HL-60 (cell line): ENCODE results near the gene COQ2.

Experiments used
- GABPA ChIP-seq: IDR thresholded peaks from 2 replicates; pipeline ENCODE4 v1.6.1; 2012; ENCODE audit warnings: low read depth
- POLR2AphosphoS5 ChIP-seq: IDR thresholded peaks from 2 replicates; pipeline ENCODE4 v1.6.1; 2012; ENCODE audit warnings: low read depth
- SPI1 ChIP-seq: IDR thresholded peaks from 2 replicates; pipeline ENCODE4 v1.6.1; 2012; ENCODE audit warnings: low read depth, mild to moderate bottlenecking, borderline replicate concordance
- TF ChIP-seq, protein P1 (sequence below): IDR thresholded peaks from 2 replicates; pipeline ENCODE4 v1.6.1; 2012; ENCODE audit warnings: low read depth; ENCODE audit not compliant: insufficient replicate concordance
- TF ChIP-seq, protein P2 (sequence below): IDR thresholded peaks from one replicate; pipeline ENCODE4 v1.5.1; 2011; ENCODE audit warnings: low read length, control low read depth, inconsistent platforms; ENCODE audit not compliant: insufficient read depth

DNA sequence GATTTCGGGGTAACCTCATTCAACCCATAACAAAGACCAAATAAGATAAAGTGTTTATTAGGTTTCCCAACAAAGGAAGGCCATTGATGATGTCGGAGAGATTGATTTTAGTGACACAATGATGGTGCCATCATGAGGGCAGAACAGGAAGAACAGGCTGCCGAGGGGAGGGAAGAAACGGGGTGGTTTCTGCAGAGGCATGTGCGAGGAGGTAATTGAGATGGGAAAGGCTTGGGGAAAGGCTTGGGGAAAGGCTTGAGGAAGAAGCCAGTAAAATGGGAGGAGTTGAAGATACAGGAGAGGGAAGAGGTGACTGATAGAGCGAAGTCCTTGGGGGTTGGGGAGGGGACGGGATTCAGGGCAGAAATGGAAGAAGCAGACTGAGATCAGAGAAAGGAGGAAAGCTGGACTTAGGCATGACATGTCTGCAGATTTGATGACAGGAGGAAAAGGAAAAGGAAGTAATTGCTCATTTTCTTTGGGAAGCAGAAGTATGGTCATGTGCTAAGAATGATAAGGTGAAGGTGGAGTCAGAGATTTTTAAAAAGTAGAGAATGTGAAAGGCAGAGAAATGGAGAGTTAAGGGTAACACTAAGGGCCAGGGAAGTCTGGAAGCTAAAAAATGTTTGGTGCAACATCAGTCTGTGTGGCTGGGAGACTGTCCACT is 44.1 kb upstream of the COQ2 start:
- TF ChIP-seq, protein P1, sequence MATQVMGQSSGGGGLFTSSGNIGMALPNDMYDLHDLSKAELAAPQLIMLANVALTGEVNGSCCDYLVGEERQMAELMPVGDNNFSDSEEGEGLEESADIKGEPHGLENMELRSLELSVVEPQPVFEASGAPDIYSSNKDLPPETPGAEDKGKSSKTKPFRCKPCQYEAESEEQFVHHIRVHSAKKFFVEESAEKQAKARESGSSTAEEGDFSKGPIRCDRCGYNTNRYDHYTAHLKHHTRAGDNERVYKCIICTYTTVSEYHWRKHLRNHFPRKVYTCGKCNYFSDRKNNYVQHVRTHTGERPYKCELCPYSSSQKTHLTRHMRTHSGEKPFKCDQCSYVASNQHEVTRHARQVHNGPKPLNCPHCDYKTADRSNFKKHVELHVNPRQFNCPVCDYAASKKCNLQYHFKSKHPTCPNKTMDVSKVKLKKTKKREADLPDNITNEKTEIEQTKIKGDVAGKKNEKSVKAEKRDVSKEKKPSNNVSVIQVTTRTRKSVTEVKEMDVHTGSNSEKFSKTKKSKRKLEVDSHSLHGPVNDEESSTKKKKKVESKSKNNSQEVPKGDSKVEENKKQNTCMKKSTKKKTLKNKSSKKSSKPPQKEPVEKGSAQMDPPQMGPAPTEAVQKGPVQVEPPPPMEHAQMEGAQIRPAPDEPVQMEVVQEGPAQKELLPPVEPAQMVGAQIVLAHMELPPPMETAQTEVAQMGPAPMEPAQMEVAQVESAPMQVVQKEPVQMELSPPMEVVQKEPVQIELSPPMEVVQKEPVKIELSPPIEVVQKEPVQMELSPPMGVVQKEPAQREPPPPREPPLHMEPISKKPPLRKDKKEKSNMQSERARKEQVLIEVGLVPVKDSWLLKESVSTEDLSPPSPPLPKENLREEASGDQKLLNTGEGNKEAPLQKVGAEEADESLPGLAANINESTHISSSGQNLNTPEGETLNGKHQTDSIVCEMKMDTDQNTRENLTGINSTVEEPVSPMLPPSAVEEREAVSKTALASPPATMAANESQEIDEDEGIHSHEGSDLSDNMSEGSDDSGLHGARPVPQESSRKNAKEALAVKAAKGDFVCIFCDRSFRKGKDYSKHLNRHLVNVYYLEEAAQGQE = no peak
- TF ChIP-seq, protein P2, sequence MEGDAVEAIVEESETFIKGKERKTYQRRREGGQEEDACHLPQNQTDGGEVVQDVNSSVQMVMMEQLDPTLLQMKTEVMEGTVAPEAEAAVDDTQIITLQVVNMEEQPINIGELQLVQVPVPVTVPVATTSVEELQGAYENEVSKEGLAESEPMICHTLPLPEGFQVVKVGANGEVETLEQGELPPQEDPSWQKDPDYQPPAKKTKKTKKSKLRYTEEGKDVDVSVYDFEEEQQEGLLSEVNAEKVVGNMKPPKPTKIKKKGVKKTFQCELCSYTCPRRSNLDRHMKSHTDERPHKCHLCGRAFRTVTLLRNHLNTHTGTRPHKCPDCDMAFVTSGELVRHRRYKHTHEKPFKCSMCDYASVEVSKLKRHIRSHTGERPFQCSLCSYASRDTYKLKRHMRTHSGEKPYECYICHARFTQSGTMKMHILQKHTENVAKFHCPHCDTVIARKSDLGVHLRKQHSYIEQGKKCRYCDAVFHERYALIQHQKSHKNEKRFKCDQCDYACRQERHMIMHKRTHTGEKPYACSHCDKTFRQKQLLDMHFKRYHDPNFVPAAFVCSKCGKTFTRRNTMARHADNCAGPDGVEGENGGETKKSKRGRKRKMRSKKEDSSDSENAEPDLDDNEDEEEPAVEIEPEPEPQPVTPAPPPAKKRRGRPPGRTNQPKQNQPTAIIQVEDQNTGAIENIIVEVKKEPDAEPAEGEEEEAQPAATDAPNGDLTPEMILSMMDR = peak; percentile 12
- TF ChIP-seq GABPA (no peak), POLR2AphosphoS5 (no peak), SPI1 (no peak)
